Measurements from ENCODE around the gene EAF1.
"Not testable (repeated sequence)": the region's sequence is repeated elsewhere in the genome, so short reads cannot be mapped to it uniquely, and the experiment has no call there.

- TF ChIP-seq POLR2AphosphoS5, POLR2A (IDR thresholded peaks at IDR 0.05): not testable (repeated sequence)
- peak in 1 of 4 experiments; percentile 15 for TF ChIP-seq CTCF (IDR thresholded peaks at IDR 0.05)
These were observed 28.7 kb upstream of the EAF1 start for GRCh38 chr3:15398731-15399133.
